Gastrocnemius medialis (tissue), 4 donors: ENCODE measurements around the gene GRIK4. TPM values are rescaled to one million over a fixed set of nuclear protein-coding genes. Genes with fewer than 3 reads are reported as not detected.

Source experiments
- ATAC-seq, 2 donors: fragments of 150-250 bp; one replicate each; pipeline ENCODE4 v1.9.1; 2016
- DNase-seq, 2 donors: peaks; one replicate each; pipeline ENCODE4 v3.0.0-alpha.2; 2019
- H3K27ac ChIP-seq, 4 donors: fragments of 200-600 bp; sonication (generic); 1 replicate in 1 of 4; 2 replicates in 3 of 4; pipeline ENCODE4 v1.5.1; 2016 to 2018; ENCODE audit warnings: mild to moderate bottlenecking in 2 of 4, moderate library complexity in 1 of 4
- H3K27me3 ChIP-seq, 3 donors: fragments of 200-600 bp; sonication (generic) in 2 of 3; 1 replicate in 1 of 3; 2 replicates in 2 of 3; pipeline versions ENCODE4 v1.5.1 to v1.6.0; 2016 to 2019; ENCODE audit warnings: mild to moderate bottlenecking in 1 of 3, moderate library complexity in 1 of 3
- H3K36me3 ChIP-seq, 2 donors: fragments of 200-600 bp; sonication (generic) in 1 of 2; one replicate each; pipeline ENCODE4 v1.5.1; 2017 to 2018
- H3K4me1 ChIP-seq, 2 donors: fragments of 200-600 bp; sonication (generic) in 1 of 2; one replicate each; pipeline ENCODE4 v1.5.1; 2016 to 2017; ENCODE audit warnings: mild to moderate bottlenecking in 2 of 2
- H3K4me3 ChIP-seq, 4 donors: fragments of 200-600 bp; sonication (generic) in 3 of 4; 1 replicate in 1 of 4; 2 replicates in 3 of 4; pipeline ENCODE4 v1.5.1; 2016 to 2019; ENCODE audit warnings: mild to moderate bottlenecking in 2 of 4
- H3K9me3 ChIP-seq, 3 donors: fragments of 200-600 bp; sonication (generic) in 2 of 3; 1 replicate in 1 of 3; 2 replicates in 2 of 3; pipeline ENCODE4 v1.5.1; 2016 to 2019
- CTCF ChIP-seq, 5 experiments: fragments of 450-650 bp in 3 of 5; fragments of 200-600 bp in 2 of 5; sonication (generic) in 2 of 5; IDR thresholded peaks in 4 of 5; conservative IDR thresholded peaks in 1 of 5; 1 replicate in 4 of 5; 2 replicates in 1 of 5; pipeline ENCODE4 v1.5.1; 2016 to 2019; ENCODE audit warnings: antibody characterized with exemption in 5 of 5, mild to moderate bottlenecking in 3 of 5, moderate library complexity in 3 of 5
- POLR2A ChIP-seq, 2 donors: fragments of 450-650 bp; IDR thresholded peaks; one replicate each; pipeline ENCODE4 v1.6.1; 2017; ENCODE audit warnings: antibody characterized with exemption in 2 of 2, mild to moderate bottlenecking in 2 of 2, moderate library complexity in 2 of 2
- in situ Hi-C, 4 donors: fragments of 200-750 bp; cut with MboI; loops; one replicate each; pipeline versions ENCODE4 v1.15.0 to v1.8.0; 2017; ENCODE audit warnings: low sequenced_read_pairs in 4 of 4
- intact Hi-C: fragments of 100-400 bp; cut with DNase I; formaldehyde crosslinking; loops from one replicate; pipeline ENCODE4 v1.15.1; 2023; ENCODE audit warnings: low total_unique reads
- total RNA-seq, 4 donors: library from RNA; depleted of rRNA; stranded (reverse); fragments of >200 nt; gene quantifications; one replicate each; pipeline versions ENCODE4 v1.1.0 to v1.2.3, GENCODE V29; 2016

Gene GRIK4
- total RNA-seq, 4 donors from 2014 or later, result 0.42 TPM; not detected in 3

GRCh38 chr11:120632579-120632978, 121.0 kb downstream of the GRIK4 start:
- H3K9me3 ChIP-seq, result no peaks in the 10 kb centered on the region
- in situ Hi-C loops (no loop called here), intact Hi-C loops (no loop called here)
- no peaks in the 10 kb centered on the region for H3K27me3 ChIP-seq
- DNase-seq (no peak), ATAC-seq (no peak)
- H3K36me3 ChIP-seq, result no peaks in the 10 kb centered on the region
- no peaks in the 10 kb centered on the region for H3K4me1 ChIP-seq
- H3K27ac ChIP-seq, result no peak overlapping the region
- TF ChIP-seq POLR2A (IDR thresholded peaks at IDR 0.05) (no peak), CTCF (IDR thresholded peaks at IDR 0.05 in 4 of 5, conservative IDR thresholded peaks at IDR 0.05 in 1 of 5) (no peak)
- no peak overlapping the region for H3K4me3 ChIP-seq

GRCh38 chr11:120633616-120634393, 122.3 kb downstream of the GRIK4 start:
- intact Hi-C loops, result no loop called here
- H3K4me1 ChIP-seq, result no peaks in the 10 kb centered on the region
- H3K27me3 ChIP-seq, result no peaks in the 10 kb centered on the region
- no peaks in the 10 kb centered on the region for H3K9me3 ChIP-seq
- no peak overlapping the region for H3K27ac ChIP-seq
- H3K4me3 ChIP-seq, result no peak overlapping the region
- no peak for DNase-seq
- TF ChIP-seq POLR2A (IDR thresholded peaks at IDR 0.05) (no peak), CTCF (IDR thresholded peaks at IDR 0.05 in 4 of 5, conservative IDR thresholded peaks at IDR 0.05 in 1 of 5) (no peak)
- no peaks in the 10 kb centered on the region for H3K36me3 ChIP-seq
- in situ Hi-C loops, result no loop called here
- no peak for ATAC-seq

- in situ Hi-C loops (no loop called here), intact Hi-C loops (no loop called here)
- H3K27me3 ChIP-seq, result no peaks in the 10 kb centered on the region
- H3K4me3 ChIP-seq, result no peak overlapping the region
- DNase-seq, result no peak
- TF ChIP-seq POLR2A (IDR thresholded peaks at IDR 0.05) (no peak), CTCF (IDR thresholded peaks at IDR 0.05 in 4 of 5, conservative IDR thresholded peaks at IDR 0.05 in 1 of 5) (no peak)
- no peak overlapping the region for H3K27ac ChIP-seq
- H3K4me1 ChIP-seq, result no peaks in the 10 kb centered on the region
- no peaks in the 10 kb centered on the region for H3K36me3 ChIP-seq
- no peak for ATAC-seq
- no peaks in the 10 kb centered on the region for H3K9me3 ChIP-seq
Observed at GRCh38 chr11:120634706-120635105, 123.2 kb downstream of the GRIK4 start.

- H3K4me1 ChIP-seq, result no peaks in the 10 kb centered on the region
- no peak overlapping the region for H3K4me3 ChIP-seq
- TF ChIP-seq POLR2A (IDR thresholded peaks at IDR 0.05), result no peak
- no peak for TF ChIP-seq CTCF (IDR thresholded peaks at IDR 0.05 in 4 of 5, conservative IDR thresholded peaks at IDR 0.05 in 1 of 5)
- H3K27me3 ChIP-seq, result no peaks in the 10 kb centered on the region
- DNase-seq (no peak), ATAC-seq (no peak)
- H3K27ac ChIP-seq, result no peak overlapping the region
- no peaks in the 10 kb centered on the region for H3K36me3 ChIP-seq
- in situ Hi-C loops (no loop called here), intact Hi-C loops (no loop called here)
- no peaks in the 10 kb centered on the region for H3K9me3 ChIP-seq
Observed at GRCh38 chr11:120635136-120635810, 123.7 kb downstream of the GRIK4 start.
